Measurements from ENCODE around the gene ANKRD10. TPM values are rescaled to one million over a fixed set of nuclear protein-coding genes. Genes with fewer than 3 reads are reported as not detected.
A peak's percentile ranks its signal among the peaks of the same experiment; 100 is the strongest.
"Not testable (repeated sequence)": the region's sequence is repeated elsewhere in the genome, so short reads cannot be mapped to it uniquely, and the experiment has no call there.

Gene ANKRD10
- total RNA-seq, 4 donors from 2014 or later, result 89.6 to 120 (median 110) TPM

- no peak overlapping the region for H3K27ac ChIP-seq (replicated peaks in 1 of 4)
- 92% methylated on average over 2 of the region's 2 CpGs for WGBS
- no peak overlapping the region for H3K4me3 ChIP-seq
- peaks cover 0 to 5% (median 3%) of the 10 kb centered on the region in 4 donors for H3K9me3 ChIP-seq
- intact Hi-C loops (cut with DNase I), result no loop called here
- no peaks in the 10 kb centered on the region for H3K27me3 ChIP-seq
- no peak for DNase-seq (ENCODE audit: extremely low spot score)
- no peaks in the 10 kb centered on the region for H3K36me3 ChIP-seq
- no peak for TF ChIP-seq POLR2A (IDR thresholded peaks at IDR 0.05; ENCODE audit: low read depth)
- H3K4me1 ChIP-seq, result peaks cover 0 to 4% (median 3%) of the 10 kb centered on the region in 4 donors
Observed at GRCh38 chr13:110960204-110960603, 45.3 kb upstream of the ANKRD10 start.

GRCh38 chr13:110957931-110958330 lies 43.1 kb upstream of the ANKRD10 start:
- WGBS, result 100% methylated on average over 5 of the region's 6 CpGs
- DNase-seq (ENCODE audit: extremely low spot score), result no peak
- H3K4me1 ChIP-seq, result peaks cover 0 to 12% (median 12%) of the 10 kb centered on the region in 4 donors
- no peaks in the 10 kb centered on the region for H3K9me3 ChIP-seq
- no peak overlapping the region for H3K27ac ChIP-seq (replicated peaks in 1 of 4)
- no peaks in the 10 kb centered on the region for H3K27me3 ChIP-seq
- intact Hi-C loops (cut with DNase I), result no loop called here
- H3K4me3 ChIP-seq, result no peak overlapping the region
- no peaks in the 10 kb centered on the region for H3K36me3 ChIP-seq
- TF ChIP-seq POLR2A (IDR thresholded peaks at IDR 0.05; ENCODE audit: low read depth) (no peak), EP300 (IDR thresholded peaks at IDR 0.05) (no peak), CTCF (IDR thresholded peaks at IDR 0.05) (no peak), POLR2AphosphoS5 (IDR thresholded peaks at IDR 0.05) (no peak)

- TF ChIP-seq EP300 (IDR thresholded peaks at IDR 0.05) (no peak), CTCF (IDR thresholded peaks at IDR 0.05) (no peak), POLR2AphosphoS5 (IDR thresholded peaks at IDR 0.05) (no peak), POLR2A (IDR thresholded peaks at IDR 0.05; ENCODE audit: low read depth) (no peak)
- no peak for DNase-seq (ENCODE audit: extremely low spot score)
- Histone ChIP-seq H3K27ac (replicated peaks in 1 of 4) (no peak overlapping the region), H3K9me3 (no peaks in the 10 kb centered on the region), H3K27me3 (no peaks in the 10 kb centered on the region), H3K4me3 (no peak overlapping the region), H3K36me3 (no peaks in the 10 kb centered on the region), H3K4me1 (peaks cover 0 to 12% (median 12%) of the 10 kb centered on the region in 4 donors)
- WGBS, result 82% methylated on average over 10 of the region's 10 CpGs
- intact Hi-C loops (cut with DNase I), result no loop called here
Observed at GRCh38 chr13:110957181-110957884, 42.5 kb upstream of the ANKRD10 start.

- H3K4me3 ChIP-seq; H3K27ac ChIP-seq (replicated peaks in 1 of 4); DNase-seq (ENCODE audit: extremely low spot score); H3K36me3 ChIP-seq; intact Hi-C loops (cut with DNase I); H3K9me3 ChIP-seq; H3K27me3 ChIP-seq: not testable (repeated sequence)
- H3K4me1 ChIP-seq, result peaks cover 0 to 12% (median 12%) of the 10 kb centered on the region in 4 donors
- 85% methylated on average over 9 of the region's 12 CpGs for WGBS
Observed at GRCh38 chr13:110956216-110956615, 41.3 kb upstream of the ANKRD10 start.

- H3K9me3 ChIP-seq; H3K27me3 ChIP-seq; H3K4me3 ChIP-seq; DNase-seq (ENCODE audit: extremely low spot score); intact Hi-C loops (cut with DNase I); H3K36me3 ChIP-seq: not testable (repeated sequence)
- peak overlapping the region in 2 of 4 donors; percentile 27 to 33 for H3K27ac ChIP-seq (replicated peaks in 1 of 4)
- H3K4me1 ChIP-seq, result peaks cover 0 to 12% (median 12%) of the 10 kb centered on the region in 4 donors
- no CpG with 5 or more reads among the region's 7 CpGs for WGBS
Observed at GRCh38 chr13:110955608-110956007, 40.7 kb upstream of the ANKRD10 start.

GRCh38 chr13:110955072-110955503 lies 40.2 kb upstream of the ANKRD10 start:
- TF ChIP-seq POLR2AphosphoS5 (IDR thresholded peaks at IDR 0.05), result peak; percentile 54 to 61
- intact Hi-C loops (cut with DNase I), result not testable (repeated sequence)

GRCh38 chr13:110954533-110954920 lies 39.7 kb upstream of the ANKRD10 start:
- DNase-seq (ENCODE audit: extremely low spot score); intact Hi-C loops (cut with DNase I); H3K27me3 ChIP-seq; H3K36me3 ChIP-seq; H3K9me3 ChIP-seq; H3K4me3 ChIP-seq: not testable (repeated sequence)
- 89% methylated on average over 6 of the region's 15 CpGs for WGBS
- Histone ChIP-seq H3K4me1 (peaks cover 0 to 12% (median 12%) of the 10 kb centered on the region in 4 donors), H3K27ac (replicated peaks in 1 of 4) (peak overlapping the region in 1 of 4 donors; percentile 44)

More at GRCh38 chr13:110955072-110955503, 40.2 kb upstream of the ANKRD10 start:
- H3K36me3 ChIP-seq; DNase-seq (ENCODE audit: extremely low spot score); H3K9me3 ChIP-seq; H3K27me3 ChIP-seq; H3K4me3 ChIP-seq: not testable (repeated sequence)
- 54% methylated on average over 10 of the region's 11 CpGs for WGBS
- Histone ChIP-seq H3K4me1 (peaks cover 0 to 12% (median 12%) of the 10 kb centered on the region in 4 donors), H3K27ac (replicated peaks in 1 of 4) (peak overlapping the region in 2 of 4 donors; percentile 33 to 44)
